ENCODE results near the gene NRP1.
"Not testable (repeated sequence)": the region's sequence is repeated elsewhere in the genome, so short reads cannot be mapped to it uniquely, and the experiment has no call there.

NRP1 gene

GRCh38 chr10:33306701-33307519, 27.6 kb downstream of the NRP1 start:
- Histone ChIP-seq H3K9me3 (ENCODE audit: control insufficient read depth, insufficient read depth, low read length) (no peaks in the 10 kb centered on the region), H3K27ac (ENCODE audit: low read length) (no peak overlapping the region), H3K36me3 (ENCODE audit: control insufficient read depth, insufficient read depth, low read length) (no peaks in the 10 kb centered on the region), H3K4me1 (ENCODE audit: control insufficient read depth, insufficient read depth, low read length) (0 out of 2 replicates have a peak, but pooled peaks cover 2% of the 10 kb centered on the region), H3K4me3 (ENCODE audit: low read length) (no peak overlapping the region), H3K27me3 (ENCODE audit: control insufficient read depth, insufficient read depth, low read length) (no peaks in the 10 kb centered on the region)
- WGBS (ENCODE audit: insufficient coverage, insufficient read length): no CpG with 5 or more reads among the region's 4 CpGs
- DNase-seq (ENCODE audit: low read depth, low spot score): no peak

GRCh38 chr10:33306126-33306525, 28.3 kb downstream of the NRP1 start:
- H3K27me3 ChIP-seq (ENCODE audit: control insufficient read depth, insufficient read depth, low read length): no peaks in the 10 kb centered on the region
- no CpG with 5 or more reads among the region's 5 CpGs for WGBS (ENCODE audit: insufficient coverage, insufficient read length)
- H3K4me1 ChIP-seq (ENCODE audit: control insufficient read depth, insufficient read depth, low read length): 0 out of 2 replicates have a peak, but pooled peaks cover 2% of the 10 kb centered on the region
- no peaks in the 10 kb centered on the region for H3K36me3 ChIP-seq (ENCODE audit: control insufficient read depth, insufficient read depth, low read length)
- H3K27ac ChIP-seq (ENCODE audit: low read length): no peak overlapping the region
- H3K4me3 ChIP-seq (ENCODE audit: low read length): no peak overlapping the region
- no peak for DNase-seq (ENCODE audit: low read depth, low spot score)
- H3K9me3 ChIP-seq (ENCODE audit: control insufficient read depth, insufficient read depth, low read length): no peaks in the 10 kb centered on the region

GRCh38 chr10:33304423-33305225, 29.8 kb downstream of the NRP1 start:
- H3K36me3 ChIP-seq (ENCODE audit: control insufficient read depth, insufficient read depth, low read length): no peaks in the 10 kb centered on the region
- 0 out of 2 replicates have a peak, but pooled peaks cover 2% of the 10 kb centered on the region for H3K4me1 ChIP-seq (ENCODE audit: control insufficient read depth, insufficient read depth, low read length)
- H3K27ac ChIP-seq (ENCODE audit: low read length): no peak overlapping the region
- H3K4me3 ChIP-seq (ENCODE audit: low read length): no peak overlapping the region
- H3K27me3 ChIP-seq (ENCODE audit: control insufficient read depth, insufficient read depth, low read length): no peaks in the 10 kb centered on the region
- H3K9me3 ChIP-seq (ENCODE audit: control insufficient read depth, insufficient read depth, low read length): no peaks in the 10 kb centered on the region
- no CpG with 5 or more reads among the region's 6 CpGs for WGBS (ENCODE audit: insufficient coverage, insufficient read length)
- DNase-seq (ENCODE audit: low read depth, low spot score): no peak

GRCh38 chr10:33303988-33304387, 30.5 kb downstream of the NRP1 start:
- no CpG with 5 or more reads among the region's 3 CpGs for WGBS (ENCODE audit: insufficient coverage, insufficient read length)
- H3K4me1 ChIP-seq (ENCODE audit: control insufficient read depth, insufficient read depth, low read length): 0 out of 2 replicates have a peak, but pooled peaks cover 2% of the 10 kb centered on the region
- H3K36me3 ChIP-seq (ENCODE audit: control insufficient read depth, insufficient read depth, low read length): no peaks in the 10 kb centered on the region
- no peaks in the 10 kb centered on the region for H3K27me3 ChIP-seq (ENCODE audit: control insufficient read depth, insufficient read depth, low read length)
- H3K27ac ChIP-seq (ENCODE audit: low read length): no peak overlapping the region
- H3K9me3 ChIP-seq (ENCODE audit: control insufficient read depth, insufficient read depth, low read length): no peaks in the 10 kb centered on the region
- no peak for DNase-seq (ENCODE audit: low read depth, low spot score)
- no peak overlapping the region for H3K4me3 ChIP-seq (ENCODE audit: low read length)

GRCh38 chr10:33302208-33302829, 32.1 kb downstream of the NRP1 start:
- no peak overlapping the region for H3K4me3 ChIP-seq (ENCODE audit: low read length)
- WGBS (ENCODE audit: insufficient coverage, insufficient read length): no CpG with 5 or more reads among the region's 2 CpGs
- H3K4me1 ChIP-seq (ENCODE audit: control insufficient read depth, insufficient read depth, low read length): 0 out of 2 replicates have a peak, but pooled peaks cover 2% of the 10 kb centered on the region
- H3K36me3 ChIP-seq (ENCODE audit: control insufficient read depth, insufficient read depth, low read length): no peaks in the 10 kb centered on the region
- H3K27ac ChIP-seq (ENCODE audit: low read length): no peak overlapping the region
- no peak for DNase-seq (ENCODE audit: low read depth, low spot score)
- no peaks in the 10 kb centered on the region for H3K27me3 ChIP-seq (ENCODE audit: control insufficient read depth, insufficient read depth, low read length)
- no peaks in the 10 kb centered on the region for H3K9me3 ChIP-seq (ENCODE audit: control insufficient read depth, insufficient read depth, low read length)

GRCh38 chr10:33301097-33301789, 33.2 kb downstream of the NRP1 start:
- no peak for DNase-seq (ENCODE audit: low read depth, low spot score)
- no peaks in the 10 kb centered on the region for H3K9me3 ChIP-seq (ENCODE audit: control insufficient read depth, insufficient read depth, low read length)
- H3K27ac ChIP-seq (ENCODE audit: low read length): no peak overlapping the region
- H3K4me1 ChIP-seq (ENCODE audit: control insufficient read depth, insufficient read depth, low read length): 0 out of 2 replicates have a peak, but pooled peaks cover 2% of the 10 kb centered on the region
- H3K36me3 ChIP-seq (ENCODE audit: control insufficient read depth, insufficient read depth, low read length): no peaks in the 10 kb centered on the region
- H3K4me3 ChIP-seq (ENCODE audit: low read length): no peak overlapping the region
- WGBS (ENCODE audit: insufficient coverage, insufficient read length): no CpG with 5 or more reads among the region's 9 CpGs
- no peaks in the 10 kb centered on the region for H3K27me3 ChIP-seq (ENCODE audit: control insufficient read depth, insufficient read depth, low read length)

GRCh38 chr10:33300544-33300943, 33.9 kb downstream of the NRP1 start:
- not testable (repeated sequence) for H3K4me1 ChIP-seq (ENCODE audit: control insufficient read depth, insufficient read depth, low read length); H3K4me3 ChIP-seq (ENCODE audit: low read length); H3K27me3 ChIP-seq (ENCODE audit: control insufficient read depth, insufficient read depth, low read length); H3K9me3 ChIP-seq (ENCODE audit: control insufficient read depth, insufficient read depth, low read length); H3K27ac ChIP-seq (ENCODE audit: low read length); DNase-seq (ENCODE audit: low read depth, low spot score); H3K36me3 ChIP-seq (ENCODE audit: control insufficient read depth, insufficient read depth, low read length)
- no CpG with 5 or more reads among the region's 3 CpGs for whole genome bisulfite sequencing (ENCODE audit: insufficient coverage, insufficient read length)

GRCh38 chr10:33298893-33299292, 35.6 kb downstream of the NRP1 start:
- 0 out of 2 replicates have a peak, but pooled peaks cover 2% of the 10 kb centered on the region for H3K4me1 ChIP-seq (ENCODE audit: control insufficient read depth, insufficient read depth, low read length)
- no peaks in the 10 kb centered on the region for H3K27me3 ChIP-seq (ENCODE audit: control insufficient read depth, insufficient read depth, low read length)
- H3K4me3 ChIP-seq (ENCODE audit: low read length): no peak overlapping the region
- no peak overlapping the region for H3K27ac ChIP-seq (ENCODE audit: low read length)
- no peaks in the 10 kb centered on the region for H3K9me3 ChIP-seq (ENCODE audit: control insufficient read depth, insufficient read depth, low read length)
- no peak for DNase-seq (ENCODE audit: low read depth, low spot score)
- H3K36me3 ChIP-seq (ENCODE audit: control insufficient read depth, insufficient read depth, low read length): no peaks in the 10 kb centered on the region
- WGBS (ENCODE audit: insufficient coverage, insufficient read length): no CpG with 5 or more reads among the region's 2 CpGs

- Histone ChIP-seq H3K36me3 (ENCODE audit: control insufficient read depth, insufficient read depth, low read length) (no peaks in the 10 kb centered on the region), H3K9me3 (ENCODE audit: control insufficient read depth, insufficient read depth, low read length) (no peaks in the 10 kb centered on the region), H3K4me3 (ENCODE audit: low read length) (no peak overlapping the region), H3K27me3 (ENCODE audit: control insufficient read depth, insufficient read depth, low read length) (no peaks in the 10 kb centered on the region), H3K4me1 (ENCODE audit: control insufficient read depth, insufficient read depth, low read length) (0 out of 2 replicates have a peak, but pooled peaks cover 2% of the 10 kb centered on the region), H3K27ac (ENCODE audit: low read length) (no peak overlapping the region)
- no peak for DNase-seq (ENCODE audit: low read depth, low spot score)
- no CpG with 5 or more reads among the region's 6 CpGs for WGBS (ENCODE audit: insufficient coverage, insufficient read length)
Observed at GRCh38 chr10:33298110-33298509, 36.4 kb downstream of the NRP1 start.

GRCh38 chr10:33295851-33296250, 38.6 kb downstream of the NRP1 start:
- no CpG with 5 or more reads among the region's 2 CpGs for WGBS (ENCODE audit: insufficient coverage, insufficient read length)
- H3K4me1 ChIP-seq (ENCODE audit: control insufficient read depth, insufficient read depth, low read length): no peaks in the 10 kb centered on the region
- H3K27me3 ChIP-seq (ENCODE audit: control insufficient read depth, insufficient read depth, low read length): no peaks in the 10 kb centered on the region
- no peaks in the 10 kb centered on the region for H3K9me3 ChIP-seq (ENCODE audit: control insufficient read depth, insufficient read depth, low read length)
- no peak overlapping the region for H3K27ac ChIP-seq (ENCODE audit: low read length)
- DNase-seq (ENCODE audit: low read depth, low spot score): no peak
- no peak overlapping the region for H3K4me3 ChIP-seq (ENCODE audit: low read length)
- no peaks in the 10 kb centered on the region for H3K36me3 ChIP-seq (ENCODE audit: control insufficient read depth, insufficient read depth, low read length)
